Epithelial cell of proximal tubule (primary cell): ENCODE results near the gene CCDC85C. TPM values are rescaled to one million over a fixed set of nuclear protein-coding genes. Genes with fewer than 3 reads are reported as not detected.

Experiments used
- DNase-seq: peaks from one replicate; pipeline ENCODE4 v3.0.0-alpha.2; 2011; ENCODE audit warnings: low read depth
- H3K4me3 ChIP-seq: 2 replicates; pipeline ENCODE4 v1.5.1; 2011; ENCODE audit warnings: low read depth, mild to moderate bottlenecking, low read length
- total RNA-seq: library from RNA; depleted of rRNA; stranded (reverse); fragments of >200 nt; gene quantifications from 2 replicates; pipeline ENCODE4 v1.2.3, GENCODE V29; 2015
- TF ChIP-seq, protein P1 (sequence below): conservative IDR thresholded peaks from 2 replicates; pipeline ENCODE4 v1.5.1; 2012; ENCODE audit warnings: low read depth, mild to moderate bottlenecking, low read length

The CCDC85C gene
- total RNA-seq, 1 donor from 2014 or later = 29.6 TPM

DNA sequence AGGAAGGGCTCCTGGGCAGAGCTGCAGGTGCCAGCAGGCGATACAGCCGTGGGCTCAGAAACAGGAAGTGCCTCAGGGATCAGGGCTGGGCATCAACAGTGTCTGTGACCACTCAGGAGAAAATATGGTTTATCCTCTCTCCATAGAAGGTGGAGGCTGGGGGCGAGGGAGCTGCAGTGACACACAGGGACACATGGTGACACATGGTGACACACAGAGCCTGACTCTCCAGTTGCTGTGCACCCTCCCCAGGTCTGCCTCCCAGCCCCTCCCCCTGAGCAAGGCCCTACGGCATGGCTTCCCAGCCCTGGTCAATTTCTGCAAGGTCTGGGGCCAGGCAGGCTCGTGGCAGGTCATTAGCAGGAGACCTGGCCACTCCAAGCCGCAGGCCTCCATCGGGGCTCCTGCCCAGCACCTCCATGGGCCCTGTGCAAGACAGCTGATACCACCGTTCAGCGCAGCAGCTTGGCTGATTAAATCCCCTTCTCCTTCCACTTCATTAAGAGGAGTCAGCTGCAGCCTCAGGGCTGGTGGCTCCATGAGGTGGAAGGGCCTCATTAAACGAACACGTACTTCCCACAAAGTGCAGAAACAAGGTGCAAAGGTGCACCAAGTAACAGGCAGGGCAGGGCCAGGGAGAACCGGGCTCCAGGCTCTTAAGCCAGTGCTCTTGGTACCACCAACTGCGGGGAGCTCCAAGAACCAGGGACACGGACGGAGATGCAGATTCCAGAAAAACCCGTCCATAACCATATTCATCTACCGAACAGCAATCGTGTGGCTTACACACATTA lies 62.1 kb downstream of the CCDC85C start:
- TF ChIP-seq, protein P1, sequence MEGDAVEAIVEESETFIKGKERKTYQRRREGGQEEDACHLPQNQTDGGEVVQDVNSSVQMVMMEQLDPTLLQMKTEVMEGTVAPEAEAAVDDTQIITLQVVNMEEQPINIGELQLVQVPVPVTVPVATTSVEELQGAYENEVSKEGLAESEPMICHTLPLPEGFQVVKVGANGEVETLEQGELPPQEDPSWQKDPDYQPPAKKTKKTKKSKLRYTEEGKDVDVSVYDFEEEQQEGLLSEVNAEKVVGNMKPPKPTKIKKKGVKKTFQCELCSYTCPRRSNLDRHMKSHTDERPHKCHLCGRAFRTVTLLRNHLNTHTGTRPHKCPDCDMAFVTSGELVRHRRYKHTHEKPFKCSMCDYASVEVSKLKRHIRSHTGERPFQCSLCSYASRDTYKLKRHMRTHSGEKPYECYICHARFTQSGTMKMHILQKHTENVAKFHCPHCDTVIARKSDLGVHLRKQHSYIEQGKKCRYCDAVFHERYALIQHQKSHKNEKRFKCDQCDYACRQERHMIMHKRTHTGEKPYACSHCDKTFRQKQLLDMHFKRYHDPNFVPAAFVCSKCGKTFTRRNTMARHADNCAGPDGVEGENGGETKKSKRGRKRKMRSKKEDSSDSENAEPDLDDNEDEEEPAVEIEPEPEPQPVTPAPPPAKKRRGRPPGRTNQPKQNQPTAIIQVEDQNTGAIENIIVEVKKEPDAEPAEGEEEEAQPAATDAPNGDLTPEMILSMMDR = no peak
- H3K4me3 ChIP-seq = no peak overlapping the region
- DNase-seq = no peak

- no peak overlapping the region for H3K4me3 ChIP-seq
- TF ChIP-seq, protein P1 = no peak
- no peak for DNase-seq
Observed at GRCh38 chr14:99541211-99541610, 62.8 kb downstream of the CCDC85C start.

DNA sequence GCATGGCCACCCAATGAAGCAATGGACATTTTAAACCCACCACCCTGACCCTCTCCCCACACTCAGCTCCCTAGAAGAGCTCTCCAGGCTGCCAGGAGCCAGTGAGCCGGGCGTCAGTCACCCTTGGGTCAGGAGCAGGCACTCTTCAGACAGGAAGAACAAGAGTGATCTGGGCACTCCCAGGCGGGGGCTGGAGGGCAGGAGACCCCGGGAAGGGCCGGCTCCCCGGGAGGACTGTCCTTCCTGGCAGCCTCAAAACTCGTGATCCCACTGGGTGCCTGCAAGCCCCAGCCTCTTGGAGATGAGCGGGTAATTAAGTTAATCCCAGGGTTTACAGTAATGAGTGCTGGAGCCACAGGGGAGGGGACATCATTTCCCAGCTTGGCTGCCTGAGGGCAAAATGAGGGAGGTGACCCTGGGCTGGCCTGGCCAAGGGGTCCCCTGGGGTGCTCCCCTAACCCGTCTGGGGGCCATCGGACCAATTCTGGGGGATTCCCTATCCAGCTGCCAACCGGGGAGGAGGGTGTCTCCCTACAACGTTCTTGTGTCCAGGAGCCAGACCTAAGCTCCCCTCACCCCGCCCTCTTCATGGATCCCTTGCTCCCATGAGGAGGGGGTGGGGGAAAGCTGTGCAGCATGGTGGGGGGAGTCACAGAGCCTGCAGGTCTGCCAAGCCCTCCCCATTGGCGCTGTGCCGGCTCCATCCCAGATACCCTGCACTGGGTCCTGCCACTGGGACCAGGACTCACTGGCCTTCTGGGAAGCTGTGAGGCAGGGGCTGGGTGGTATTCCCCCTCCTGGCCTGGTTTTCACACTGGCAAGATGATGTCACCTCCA lies 63.6 kb downstream of the CCDC85C start:
- TF ChIP-seq, protein P1 = no peak
- DNase-seq = no peak
- H3K4me3 ChIP-seq = no peak overlapping the region

GRCh38 chr14:99539491-99539890 lies 64.5 kb downstream of the CCDC85C start:
- no peak overlapping the region for H3K4me3 ChIP-seq
- TF ChIP-seq, protein P1 = no peak
- no peak for DNase-seq

DNA sequence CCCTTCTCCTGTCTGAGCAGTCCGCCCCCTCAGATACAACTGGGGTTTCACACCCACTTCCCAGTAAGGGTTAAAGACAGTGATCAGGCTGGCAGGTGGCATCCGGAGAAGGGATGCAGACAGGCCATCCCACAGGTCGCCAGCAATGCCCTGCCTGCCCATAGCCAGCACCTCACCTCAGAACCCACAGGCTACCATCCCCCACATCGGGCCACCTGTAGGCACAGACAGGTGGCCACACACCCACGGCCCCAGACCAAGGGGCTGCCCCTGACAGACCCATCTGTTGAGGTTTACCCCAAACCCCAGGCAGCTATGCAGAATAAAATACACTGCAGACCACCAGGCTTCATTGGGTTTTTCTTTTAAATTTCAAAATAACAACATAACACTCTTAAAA lies 65.3 kb downstream of the CCDC85C start:
- no peak overlapping the region for H3K4me3 ChIP-seq
- TF ChIP-seq, protein P1 = no peak

DNA sequence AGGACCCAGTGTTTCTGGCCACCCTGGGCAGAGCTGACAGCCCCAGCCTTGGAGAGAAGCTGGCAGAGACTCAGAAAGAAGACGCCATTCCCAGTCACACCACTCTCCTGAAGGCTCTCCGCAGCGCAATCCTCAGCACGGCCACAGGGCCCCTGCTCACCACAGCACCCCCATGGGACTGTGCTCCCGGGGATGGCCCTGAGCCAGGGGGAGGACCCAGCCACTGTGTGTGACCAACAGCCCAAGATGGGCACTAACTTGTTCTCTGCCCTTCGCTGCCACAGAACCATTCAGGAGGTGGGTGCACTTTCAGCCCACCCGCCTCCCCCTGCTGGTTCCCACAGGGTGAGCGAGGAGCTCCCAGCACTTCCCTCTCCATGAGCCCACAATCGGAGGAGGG lies 65.7 kb downstream of the CCDC85C start:
- TF ChIP-seq, protein P1 = peak; percentile 28
- DNase-seq = no peak
- H3K4me3 ChIP-seq = no peak overlapping the region

More for the DNA sequence above, 65.3 kb downstream of the CCDC85C start:
- DNase-seq = no peak
